ENCODE data around the gene SLC25A48. TPM values are rescaled to one million over a fixed set of nuclear protein-coding genes. Genes with fewer than 3 reads are reported as not detected.

SLC25A48 gene
- polyA plus RNA-seq, 1 donor = 0.54 TPM

- Histone ChIP-seq H3K4me3 (ENCODE audit: low read length) (no peak overlapping the region), H3K9me3 (ENCODE audit: control insufficient read depth, low read depth, low read length) (no peaks in the 10 kb centered on the region), H3K4me1 (ENCODE audit: control insufficient read depth, insufficient read depth, low read length) (no peaks in the 10 kb centered on the region), H3K36me3 (ENCODE audit: control insufficient read depth, insufficient read depth, low read length) (no peaks in the 10 kb centered on the region), H3K27ac (ENCODE audit: low read length) (no peak overlapping the region), H3K27me3 (ENCODE audit: control insufficient read depth, insufficient read depth, low read length) (peaks cover 3% of the 10 kb centered on the region)
- 80% methylated on average over 1 of the region's 2 CpGs for WGBS (ENCODE audit: insufficient coverage, low lambda C conversion rate)
- DNase-seq = no peak
Observed at GRCh38 chr5:135822286-135822685, 12.2 kb upstream of the SLC25A48 start.

GRCh38 chr5:135822959-135823358 is 11.5 kb upstream of the SLC25A48 start:
- Histone ChIP-seq H3K27me3 (ENCODE audit: control insufficient read depth, insufficient read depth, low read length) (peaks cover 4% of the 10 kb centered on the region), H3K36me3 (ENCODE audit: control insufficient read depth, insufficient read depth, low read length) (no peaks in the 10 kb centered on the region), H3K4me1 (ENCODE audit: control insufficient read depth, insufficient read depth, low read length) (no peaks in the 10 kb centered on the region), H3K4me3 (ENCODE audit: low read length) (no peak overlapping the region), H3K27ac (ENCODE audit: low read length) (no peak overlapping the region), H3K9me3 (ENCODE audit: control insufficient read depth, low read depth, low read length) (no peaks in the 10 kb centered on the region)
- WGBS (ENCODE audit: insufficient coverage, low lambda C conversion rate) = no CpG with 5 or more reads among the region's 4 CpGs
- DNase-seq = no peak

DNA sequence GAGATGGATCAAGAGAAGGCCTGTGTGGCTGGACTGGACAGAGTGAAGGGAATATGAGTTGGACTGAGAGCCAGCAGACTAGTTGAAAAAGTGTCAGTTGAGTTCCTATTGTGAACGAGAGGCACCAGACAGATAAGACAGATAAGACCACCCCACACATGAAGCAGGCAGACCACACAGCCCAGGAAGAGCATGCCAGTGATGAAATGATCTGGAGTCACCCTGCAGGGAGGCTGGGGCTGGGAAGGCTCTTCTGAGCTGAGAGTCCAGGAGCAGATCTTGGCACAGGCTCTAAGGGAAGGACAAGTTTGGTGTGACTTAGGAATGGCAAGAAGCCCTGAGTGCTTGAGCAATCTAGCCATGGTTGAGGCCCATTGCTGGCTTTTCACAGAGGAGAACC is 10.6 kb upstream of the SLC25A48 start:
- H3K4me3 ChIP-seq (ENCODE audit: low read length) = no peak overlapping the region
- peaks cover 9% of the 10 kb centered on the region for H3K27me3 ChIP-seq (ENCODE audit: control insufficient read depth, insufficient read depth, low read length)
- H3K4me1 ChIP-seq (ENCODE audit: control insufficient read depth, insufficient read depth, low read length) = no peaks in the 10 kb centered on the region
- no CpG with 5 or more reads among the region's 1 CpG for WGBS (ENCODE audit: insufficient coverage, low lambda C conversion rate)
- DNase-seq = no peak
- H3K27ac ChIP-seq (ENCODE audit: low read length) = no peak overlapping the region
- H3K9me3 ChIP-seq (ENCODE audit: control insufficient read depth, low read depth, low read length) = no peaks in the 10 kb centered on the region
- H3K36me3 ChIP-seq (ENCODE audit: control insufficient read depth, insufficient read depth, low read length) = no peaks in the 10 kb centered on the region

GRCh38 chr5:135824541-135825041 is 9.9 kb upstream of the SLC25A48 start:
- Histone ChIP-seq H3K4me3 (ENCODE audit: low read length) (no peak overlapping the region), H3K9me3 (ENCODE audit: control insufficient read depth, low read depth, low read length) (no peaks in the 10 kb centered on the region), H3K27ac (ENCODE audit: low read length) (no peak overlapping the region), H3K36me3 (ENCODE audit: control insufficient read depth, insufficient read depth, low read length) (no peaks in the 10 kb centered on the region), H3K4me1 (ENCODE audit: control insufficient read depth, insufficient read depth, low read length) (no peaks in the 10 kb centered on the region), H3K27me3 (ENCODE audit: control insufficient read depth, insufficient read depth, low read length) (peaks cover 14% of the 10 kb centered on the region)
- WGBS (ENCODE audit: insufficient coverage, low lambda C conversion rate) = no CpG with 5 or more reads among the region's 7 CpGs
- no peak for DNase-seq

- Histone ChIP-seq H3K27me3 (ENCODE audit: control insufficient read depth, insufficient read depth, low read length) (peaks cover 18% of the 10 kb centered on the region), H3K9me3 (ENCODE audit: control insufficient read depth, low read depth, low read length) (no peaks in the 10 kb centered on the region), H3K36me3 (ENCODE audit: control insufficient read depth, insufficient read depth, low read length) (no peaks in the 10 kb centered on the region), H3K4me1 (ENCODE audit: control insufficient read depth, insufficient read depth, low read length) (no peaks in the 10 kb centered on the region), H3K27ac (ENCODE audit: low read length) (no peak overlapping the region), H3K4me3 (ENCODE audit: low read length) (no peak overlapping the region)
- no peak for DNase-seq
- no CpG with 5 or more reads among the region's 12 CpGs for WGBS (ENCODE audit: insufficient coverage, low lambda C conversion rate)
Observed at GRCh38 chr5:135825373-135826220, 8.9 kb upstream of the SLC25A48 start.

DNA sequence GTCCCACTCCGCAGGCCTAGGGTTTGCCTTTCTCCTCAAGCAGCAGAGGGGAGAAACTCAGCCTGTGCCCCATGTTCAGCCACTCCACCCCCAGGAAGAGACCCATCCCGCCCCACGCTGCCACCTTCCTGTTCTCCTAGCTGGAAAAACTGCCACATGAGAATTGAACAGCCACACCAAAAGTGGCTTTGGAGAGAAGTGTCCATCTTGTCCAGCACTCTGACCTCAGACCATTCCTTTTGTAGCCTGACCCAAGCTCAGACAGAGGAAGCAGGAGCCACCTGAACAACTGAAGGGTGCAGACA is 8.3 kb upstream of the SLC25A48 start:
- peaks cover 24% of the 10 kb centered on the region for H3K27me3 ChIP-seq (ENCODE audit: control insufficient read depth, insufficient read depth, low read length)
- H3K27ac ChIP-seq (ENCODE audit: low read length) = no peak overlapping the region
- no peaks in the 10 kb centered on the region for H3K9me3 ChIP-seq (ENCODE audit: control insufficient read depth, low read depth, low read length)
- no peaks in the 10 kb centered on the region for H3K4me1 ChIP-seq (ENCODE audit: control insufficient read depth, insufficient read depth, low read length)
- no peaks in the 10 kb centered on the region for H3K36me3 ChIP-seq (ENCODE audit: control insufficient read depth, insufficient read depth, low read length)
- no CpG with 5 or more reads among the region's 3 CpGs for WGBS (ENCODE audit: insufficient coverage, low lambda C conversion rate)
- no peak overlapping the region for H3K4me3 ChIP-seq (ENCODE audit: low read length)
- no peak for DNase-seq

DNA sequence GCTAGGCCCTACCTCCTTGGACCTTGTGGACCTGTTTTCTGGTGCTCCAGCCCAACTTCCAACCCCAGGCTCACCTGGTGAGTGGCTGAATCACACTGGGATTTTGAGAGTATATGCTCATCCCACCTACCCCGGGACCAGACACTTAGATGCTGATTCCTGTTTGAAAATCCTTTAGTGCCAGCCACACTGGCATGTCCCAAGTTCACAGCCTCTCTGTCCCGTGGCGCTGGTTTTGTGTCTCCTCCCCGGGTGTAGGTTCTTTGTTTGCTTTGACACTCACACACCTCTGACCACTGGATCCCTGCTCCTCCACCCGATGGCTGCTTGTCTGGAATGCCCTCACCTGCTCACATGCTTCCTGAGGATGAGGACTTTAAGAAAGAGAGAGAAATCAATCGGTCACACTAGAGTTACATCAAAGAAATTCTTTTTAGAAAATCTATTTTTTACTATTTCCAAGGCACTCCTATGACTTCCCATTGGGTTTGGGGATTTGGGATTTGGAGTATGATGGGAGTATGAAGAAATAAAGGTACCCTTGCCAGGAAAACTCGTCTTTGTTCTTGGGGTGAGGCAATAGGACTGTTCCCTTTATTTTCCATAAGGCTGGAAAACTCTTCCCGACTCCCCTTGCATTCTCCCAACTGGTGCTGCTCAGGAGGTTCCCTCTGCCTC is 7.3 kb upstream of the SLC25A48 start:
- 80% methylated on average over 1 of the region's 8 CpGs for WGBS (ENCODE audit: insufficient coverage, low lambda C conversion rate)
- H3K36me3 ChIP-seq (ENCODE audit: control insufficient read depth, insufficient read depth, low read length) = no peaks in the 10 kb centered on the region
- H3K27me3 ChIP-seq (ENCODE audit: control insufficient read depth, insufficient read depth, low read length) = peaks cover 33% of the 10 kb centered on the region
- H3K27ac ChIP-seq (ENCODE audit: low read length) = no peak overlapping the region
- H3K9me3 ChIP-seq (ENCODE audit: control insufficient read depth, low read depth, low read length) = no peaks in the 10 kb centered on the region
- H3K4me3 ChIP-seq (ENCODE audit: low read length) = no peak overlapping the region
- no peak for DNase-seq
- no peaks in the 10 kb centered on the region for H3K4me1 ChIP-seq (ENCODE audit: control insufficient read depth, insufficient read depth, low read length)

DNA sequence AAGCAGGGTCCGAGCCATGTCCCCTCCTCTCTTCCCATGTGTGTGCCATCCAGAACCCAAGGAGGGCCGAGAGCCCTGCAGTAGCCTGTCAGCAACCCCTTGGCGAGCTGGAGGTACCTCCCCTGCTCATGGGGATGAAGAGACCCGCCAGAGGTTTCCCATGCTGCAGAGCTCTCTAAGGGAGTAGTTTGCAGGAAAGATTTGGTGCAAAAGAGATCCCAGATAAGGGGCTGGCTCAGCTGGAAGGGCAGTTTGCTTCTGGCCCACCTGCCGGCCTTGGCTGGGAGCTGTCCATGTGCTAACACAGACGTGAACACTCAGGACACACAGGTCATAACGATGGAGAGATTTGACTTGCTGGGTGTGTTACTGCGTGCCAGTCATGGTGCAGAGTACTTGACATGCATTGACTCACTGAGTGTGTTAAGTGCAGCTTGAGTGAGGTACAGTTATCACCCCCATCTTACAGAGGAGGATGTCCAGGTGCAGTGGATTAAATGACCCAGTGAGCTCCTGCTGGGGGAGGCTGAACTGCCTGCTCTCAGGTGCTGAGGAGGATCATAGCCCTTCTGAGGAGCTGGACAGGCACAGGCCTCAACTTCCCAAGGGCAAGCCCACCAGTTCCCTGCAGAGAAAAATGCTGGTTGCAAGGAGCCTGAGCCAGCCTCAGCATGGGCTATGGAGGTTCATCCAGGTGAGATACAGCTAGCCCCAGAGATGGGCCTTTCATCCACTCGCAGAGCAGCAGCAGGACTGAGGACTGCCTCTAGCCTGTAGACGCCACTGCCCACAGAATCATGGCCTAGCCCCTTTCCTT is 6.3 kb upstream of the SLC25A48 start:
- H3K27me3 ChIP-seq (ENCODE audit: control insufficient read depth, insufficient read depth, low read length) = peaks cover 44% of the 10 kb centered on the region
- no peak overlapping the region for H3K4me3 ChIP-seq (ENCODE audit: low read length)
- H3K4me1 ChIP-seq (ENCODE audit: control insufficient read depth, insufficient read depth, low read length) = no peaks in the 10 kb centered on the region
- no peaks in the 10 kb centered on the region for H3K9me3 ChIP-seq (ENCODE audit: control insufficient read depth, low read depth, low read length)
- H3K36me3 ChIP-seq (ENCODE audit: control insufficient read depth, insufficient read depth, low read length) = no peaks in the 10 kb centered on the region
- no peak for DNase-seq
- no peak overlapping the region for H3K27ac ChIP-seq (ENCODE audit: low read length)
- no CpG with 5 or more reads among the region's 10 CpGs for WGBS (ENCODE audit: insufficient coverage, low lambda C conversion rate)

GRCh38 chr5:135828782-135829127 is 5.7 kb upstream of the SLC25A48 start:
- Histone ChIP-seq H3K27me3 (ENCODE audit: control insufficient read depth, insufficient read depth, low read length) (peaks cover 49% of the 10 kb centered on the region), H3K36me3 (ENCODE audit: control insufficient read depth, insufficient read depth, low read length) (no peaks in the 10 kb centered on the region), H3K4me3 (ENCODE audit: low read length) (no peak overlapping the region), H3K9me3 (ENCODE audit: control insufficient read depth, low read depth, low read length) (no peaks in the 10 kb centered on the region), H3K27ac (ENCODE audit: low read length) (no peak overlapping the region), H3K4me1 (ENCODE audit: control insufficient read depth, insufficient read depth, low read length) (no peaks in the 10 kb centered on the region)
- no peak for DNase-seq
- WGBS (ENCODE audit: insufficient coverage, low lambda C conversion rate) = 83% methylated on average over 1 of the region's 2 CpGs

GRCh38 chr5:135829179-135829578 is 5.3 kb upstream of the SLC25A48 start:
- no peaks in the 10 kb centered on the region for H3K4me1 ChIP-seq (ENCODE audit: control insufficient read depth, insufficient read depth, low read length)
- H3K27me3 ChIP-seq (ENCODE audit: control insufficient read depth, insufficient read depth, low read length) = peaks cover 53% of the 10 kb centered on the region
- no peak for DNase-seq
- no peak overlapping the region for H3K4me3 ChIP-seq (ENCODE audit: low read length)
- no CpG with 5 or more reads among the region's 7 CpGs for WGBS (ENCODE audit: insufficient coverage, low lambda C conversion rate)
- H3K27ac ChIP-seq (ENCODE audit: low read length) = no peak overlapping the region
- H3K36me3 ChIP-seq (ENCODE audit: control insufficient read depth, insufficient read depth, low read length) = no peaks in the 10 kb centered on the region
- H3K9me3 ChIP-seq (ENCODE audit: control insufficient read depth, low read depth, low read length) = no peaks in the 10 kb centered on the region

Data from large intestine (tissue), 3 donors.